Measurements from ENCODE around the gene NAGPA. TPM values are rescaled to one million over a fixed set of nuclear protein-coding genes. Genes with fewer than 3 reads are reported as not detected.

Gene NAGPA
- polyA plus RNA-seq, 1 of the 3 experiments (the other 2 are of a cell fraction): 16.5 TPM

GRCh38 chr16:4979736-4980660 is 53.7 kb downstream of the NAGPA start:
- Histone ChIP-seq H4K20me1 (ENCODE audit: insufficient read depth) (no peaks in the 10 kb centered on the region), H3K4me2 (no peak overlapping the region), H3K9ac (no peak overlapping the region), H2AFZ (ENCODE audit: low read depth) (no peak overlapping the region), H3K4me1 (ENCODE audit: control insufficient read depth in 1 of 2, insufficient read depth in 2 of 2, low read depth in 1 of 2, low read length in 1 of 2) (no peaks in the 10 kb centered on the region), H3K27ac (ENCODE audit: low read depth in 2 of 2, low read length in 1 of 2) (no peak overlapping the region), H3K36me3 (replicated peaks in 1 of 2; ENCODE audit: control insufficient read depth in 1 of 2, insufficient read depth in 2 of 2, low read length in 1 of 2) (no peaks in the 10 kb centered on the region), H3K79me2 (ENCODE audit: insufficient read depth) (no peaks in the 10 kb centered on the region), H3K9me2 (no peaks in the 10 kb centered on the region), H3K27me3 (ENCODE audit: insufficient read depth) (no peaks in the 10 kb centered on the region), H3K9me3 (no peaks in the 10 kb centered on the region), H3K4me3 (ENCODE audit: low read depth in 2 of 2, low read length in 1 of 2) (no peak overlapping the region), H3F3A (replicated peaks; ENCODE audit: insufficient read depth) (no peaks in the 10 kb centered on the region)
- ChIA-PET CTCF (no interaction called here), POLR2A (no interaction called here)
- DNase-seq: no peak
- TF ChIP-seq RFX5 (IDR thresholded peaks at IDR 0.05; ENCODE audit: low read length): no peak
- TF ChIP-seq YY1 (IDR thresholded peaks at IDR 0.05; ENCODE audit: low read depth): no peak
- TF ChIP-seq SMC3 (IDR thresholded peaks at IDR 0.05; ENCODE audit: low read depth, low read length): no peak
- no peak for TF ChIP-seq POLR2AphosphoS5 (IDR thresholded peaks at IDR 0.05; ENCODE audit: low read depth, low read length)
- no peak for TF ChIP-seq FOSL2 (IDR thresholded peaks at IDR 0.05; ENCODE audit: borderline replicate concordance, low read depth)
- TF ChIP-seq NFIC (IDR thresholded peaks at IDR 0.05; ENCODE audit: borderline replicate concordance): no peak
- TF ChIP-seq NRF1 (IDR thresholded peaks at IDR 0.05; ENCODE audit: low read depth, low read length): no peak
- TF ChIP-seq TAF1 (IDR thresholded peaks at IDR 0.05; ENCODE audit: borderline replicate concordance, low read depth, low read length): no peak
- WGBS (ENCODE audit: low lambda C conversion rate): 58% methylated on average over 25 of the region's 25 CpGs

GRCh38 chr16:4979164-4979563 is 54.6 kb downstream of the NAGPA start:
- WGBS (ENCODE audit: low lambda C conversion rate): 74% methylated on average over 7 of the region's 7 CpGs
- no peak overlapping the region for H3K27ac ChIP-seq (ENCODE audit: low read depth in 2 of 2, low read length in 1 of 2)
- H3K4me3 ChIP-seq (ENCODE audit: low read depth in 2 of 2, low read length in 1 of 2): no peak overlapping the region
- no peaks in the 10 kb centered on the region for H3K4me1 ChIP-seq (ENCODE audit: control insufficient read depth in 1 of 2, insufficient read depth in 2 of 2, low read depth in 1 of 2, low read length in 1 of 2)
- POLR2A ChIA-PET: no interaction called here
- no peaks in the 10 kb centered on the region for H3F3A ChIP-seq (replicated peaks; ENCODE audit: insufficient read depth)
- H3K79me2 ChIP-seq (ENCODE audit: insufficient read depth): no peaks in the 10 kb centered on the region
- no peak for TF ChIP-seq POLR2AphosphoS5 (IDR thresholded peaks at IDR 0.05; ENCODE audit: low read depth, low read length)
- no peak for TF ChIP-seq RAD21 (IDR thresholded peaks at IDR 0.05; ENCODE audit: low read length)
- TF ChIP-seq MXI1 (IDR thresholded peaks at IDR 0.05; ENCODE audit: low read depth, low read length): no peak
- TF ChIP-seq SIN3A (IDR thresholded peaks at IDR 0.05; ENCODE audit: borderline replicate concordance, low read depth, low read length): no peak
- TF ChIP-seq TCF12 (IDR thresholded peaks at IDR 0.05): no peak
- no peak for TF ChIP-seq CHD2 (IDR thresholded peaks at IDR 0.05; ENCODE audit: low read length, partially characterized antibody)
- no peak for TF ChIP-seq MEF2A (IDR thresholded peaks at IDR 0.05; ENCODE audit: borderline replicate concordance, low read depth)
- no peak for TF ChIP-seq EP300 (IDR thresholded peaks at IDR 0.05; ENCODE audit: borderline replicate concordance in 1 of 2, low read depth in 1 of 2, low read length in 1 of 2)
- TF ChIP-seq PBX3 (IDR thresholded peaks at IDR 0.05): no peak
- no peak for TF ChIP-seq FOXJ3 (CRISPR knock-in tag; IDR thresholded peaks at IDR 0.05)
- no peak for TF ChIP-seq NFIC (IDR thresholded peaks at IDR 0.05; ENCODE audit: borderline replicate concordance)
- no peak overlapping the region for H3K4me2 ChIP-seq
- no peaks in the 10 kb centered on the region for H3K36me3 ChIP-seq (replicated peaks in 1 of 2; ENCODE audit: control insufficient read depth in 1 of 2, insufficient read depth in 2 of 2, low read length in 1 of 2)
- H2AFZ ChIP-seq (ENCODE audit: low read depth): no peak overlapping the region
- H4K20me1 ChIP-seq (ENCODE audit: insufficient read depth): no peaks in the 10 kb centered on the region
- no peaks in the 10 kb centered on the region for H3K27me3 ChIP-seq (ENCODE audit: insufficient read depth)
- H3K9me3 ChIP-seq: no peaks in the 10 kb centered on the region
- no peak for DNase-seq
- CTCF ChIA-PET: interaction anchor here (0.6 kb wide), 1 partner anchor 1346 kb away, joined by 3 read pairs; no protein-coding TSS in a partner anchor
- H3K9ac ChIP-seq: no peak overlapping the region
- H3K9me2 ChIP-seq: no peaks in the 10 kb centered on the region

Data from SK-N-SH (cell line).